ENCODE data around the gene ITGB1.

DNA sequence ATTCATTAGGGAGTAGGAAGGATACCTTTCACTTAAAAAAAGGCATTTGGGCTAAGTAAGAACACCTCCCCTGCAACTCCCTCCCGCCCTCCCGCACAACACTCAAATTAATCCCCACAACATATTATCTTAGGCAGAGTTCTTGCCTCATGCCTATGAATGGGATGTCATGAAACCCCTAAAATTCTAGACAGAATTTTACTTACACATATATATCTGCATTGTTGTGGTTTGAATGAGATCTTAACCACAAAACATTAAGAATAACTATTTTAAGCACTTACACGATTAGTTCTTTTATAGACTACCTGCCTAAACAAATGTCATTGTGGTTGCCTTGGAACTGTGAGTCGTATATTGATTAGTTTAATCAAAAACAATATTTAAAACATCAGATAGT is 4.5 kb upstream of the ITGB1 start:
- TF ChIP-seq, protein P1, sequence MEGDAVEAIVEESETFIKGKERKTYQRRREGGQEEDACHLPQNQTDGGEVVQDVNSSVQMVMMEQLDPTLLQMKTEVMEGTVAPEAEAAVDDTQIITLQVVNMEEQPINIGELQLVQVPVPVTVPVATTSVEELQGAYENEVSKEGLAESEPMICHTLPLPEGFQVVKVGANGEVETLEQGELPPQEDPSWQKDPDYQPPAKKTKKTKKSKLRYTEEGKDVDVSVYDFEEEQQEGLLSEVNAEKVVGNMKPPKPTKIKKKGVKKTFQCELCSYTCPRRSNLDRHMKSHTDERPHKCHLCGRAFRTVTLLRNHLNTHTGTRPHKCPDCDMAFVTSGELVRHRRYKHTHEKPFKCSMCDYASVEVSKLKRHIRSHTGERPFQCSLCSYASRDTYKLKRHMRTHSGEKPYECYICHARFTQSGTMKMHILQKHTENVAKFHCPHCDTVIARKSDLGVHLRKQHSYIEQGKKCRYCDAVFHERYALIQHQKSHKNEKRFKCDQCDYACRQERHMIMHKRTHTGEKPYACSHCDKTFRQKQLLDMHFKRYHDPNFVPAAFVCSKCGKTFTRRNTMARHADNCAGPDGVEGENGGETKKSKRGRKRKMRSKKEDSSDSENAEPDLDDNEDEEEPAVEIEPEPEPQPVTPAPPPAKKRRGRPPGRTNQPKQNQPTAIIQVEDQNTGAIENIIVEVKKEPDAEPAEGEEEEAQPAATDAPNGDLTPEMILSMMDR (IDR thresholded peaks at IDR 0.05) = no peak
- no peak for TF ChIP-seq POLR2A (IDR thresholded peaks at IDR 0.05)
